22Rv1 (cell line): Measurements from ENCODE around the gene CPLANE2.

Experiments
- ZFX ChIP-seq: fragments of 450-650 bp; IDR thresholded peaks from 2 replicates; pipeline ENCODE4 v1.6.1; 2017; ENCODE audit warnings: antibody characterized with exemption, borderline replicate concordance
- TF ChIP-seq, protein P1 (sequence below): fragments of 450-650 bp; IDR thresholded peaks from 2 replicates; pipeline ENCODE4 v1.5.1; 2017; ENCODE audit warnings: mild to moderate bottlenecking

DNA sequence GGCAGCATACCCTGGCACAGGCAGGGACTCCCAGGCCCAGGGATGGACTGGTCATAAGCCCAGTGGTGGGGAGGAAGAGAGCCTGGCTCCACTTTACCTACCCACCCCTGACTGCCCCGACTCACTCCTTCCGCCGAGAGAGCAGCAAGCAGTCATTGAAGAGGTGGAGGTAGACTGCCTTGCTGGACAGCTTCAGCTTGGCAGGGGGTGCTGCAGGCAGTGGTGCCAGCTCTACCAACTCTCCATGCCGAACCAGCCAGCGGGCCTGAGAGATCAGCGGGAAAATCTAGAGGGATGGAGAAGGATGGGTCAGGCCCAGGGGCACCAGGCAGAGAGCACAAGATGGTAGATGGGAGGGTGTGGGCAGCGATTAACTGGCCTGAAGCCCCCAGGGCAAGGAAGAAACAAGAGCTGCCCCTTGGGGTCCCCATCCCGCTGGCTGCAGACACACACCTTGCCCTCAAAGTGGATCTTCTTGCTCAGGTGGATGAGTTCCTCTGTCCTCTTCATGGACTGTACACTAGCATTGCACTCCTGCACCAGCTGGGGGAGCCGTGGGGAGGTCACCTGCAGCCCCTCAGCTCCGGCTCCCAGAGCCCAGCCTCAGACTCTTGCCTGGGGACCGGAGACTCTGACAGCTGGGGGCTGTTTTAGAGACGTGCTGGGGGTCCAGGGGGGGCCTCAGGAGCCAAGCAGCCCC is 32.2 kb downstream of the CPLANE2 start:
- no peak for TF ChIP-seq ZFX
- TF ChIP-seq, protein P1, sequence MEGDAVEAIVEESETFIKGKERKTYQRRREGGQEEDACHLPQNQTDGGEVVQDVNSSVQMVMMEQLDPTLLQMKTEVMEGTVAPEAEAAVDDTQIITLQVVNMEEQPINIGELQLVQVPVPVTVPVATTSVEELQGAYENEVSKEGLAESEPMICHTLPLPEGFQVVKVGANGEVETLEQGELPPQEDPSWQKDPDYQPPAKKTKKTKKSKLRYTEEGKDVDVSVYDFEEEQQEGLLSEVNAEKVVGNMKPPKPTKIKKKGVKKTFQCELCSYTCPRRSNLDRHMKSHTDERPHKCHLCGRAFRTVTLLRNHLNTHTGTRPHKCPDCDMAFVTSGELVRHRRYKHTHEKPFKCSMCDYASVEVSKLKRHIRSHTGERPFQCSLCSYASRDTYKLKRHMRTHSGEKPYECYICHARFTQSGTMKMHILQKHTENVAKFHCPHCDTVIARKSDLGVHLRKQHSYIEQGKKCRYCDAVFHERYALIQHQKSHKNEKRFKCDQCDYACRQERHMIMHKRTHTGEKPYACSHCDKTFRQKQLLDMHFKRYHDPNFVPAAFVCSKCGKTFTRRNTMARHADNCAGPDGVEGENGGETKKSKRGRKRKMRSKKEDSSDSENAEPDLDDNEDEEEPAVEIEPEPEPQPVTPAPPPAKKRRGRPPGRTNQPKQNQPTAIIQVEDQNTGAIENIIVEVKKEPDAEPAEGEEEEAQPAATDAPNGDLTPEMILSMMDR: peak; percentile 60
